C4-2B (cell line): ENCODE measurements around the gene VTI1A.

Experiments
- H3K27ac ChIP-seq: fragments of 450-650 bp; 2 replicates; pipeline ENCODE4 v1.5.1; 2017
- CTCF ChIP-seq: fragments of 450-650 bp; conservative IDR thresholded peaks from 2 replicates; pipeline ENCODE4 v1.5.1; 2017; ENCODE audit warnings: mild to moderate bottlenecking
- ZFX ChIP-seq: fragments of 450-650 bp; IDR thresholded peaks from 2 replicates; pipeline ENCODE4 v1.6.1; 2017

VTI1A gene

GRCh38 chr10:112794201-112794600 lies 347.2 kb downstream of the VTI1A start:
- no peak for TF ChIP-seq CTCF
- TF ChIP-seq ZFX, result no peak
- no peak overlapping the region for H3K27ac ChIP-seq

GRCh38 chr10:112795067-112795466 lies 348.1 kb downstream of the VTI1A start:
- no peak for TF ChIP-seq ZFX
- no peak for TF ChIP-seq CTCF
- H3K27ac ChIP-seq, result no peak overlapping the region

GRCh38 chr10:112797197-112797596 lies 350.2 kb downstream of the VTI1A start:
- no peak overlapping the region for H3K27ac ChIP-seq
- TF ChIP-seq ZFX (no peak), CTCF (no peak)

GRCh38 chr10:112797855-112798254 lies 350.8 kb downstream of the VTI1A start:
- TF ChIP-seq CTCF, result no peak
- no peak for TF ChIP-seq ZFX
- H3K27ac ChIP-seq, result no peak overlapping the region

GRCh38 chr10:112799038-112799437 lies 352.0 kb downstream of the VTI1A start:
- H3K27ac ChIP-seq, result no peak overlapping the region
- TF ChIP-seq ZFX, result no peak
- TF ChIP-seq CTCF, result no peak

GRCh38 chr10:112799726-112800510 lies 352.9 kb downstream of the VTI1A start:
- TF ChIP-seq ZFX (no peak), CTCF (no peak)

GRCh38 chr10:112801004-112801403 lies 354.0 kb downstream of the VTI1A start:
- H3K27ac ChIP-seq, result no peak overlapping the region
- TF ChIP-seq CTCF (no peak), ZFX (no peak)

More at GRCh38 chr10:112799726-112800510, 352.9 kb downstream of the VTI1A start:
- no peak overlapping the region for H3K27ac ChIP-seq
